ENCODE data around the gene CTXN1.

DNA sequence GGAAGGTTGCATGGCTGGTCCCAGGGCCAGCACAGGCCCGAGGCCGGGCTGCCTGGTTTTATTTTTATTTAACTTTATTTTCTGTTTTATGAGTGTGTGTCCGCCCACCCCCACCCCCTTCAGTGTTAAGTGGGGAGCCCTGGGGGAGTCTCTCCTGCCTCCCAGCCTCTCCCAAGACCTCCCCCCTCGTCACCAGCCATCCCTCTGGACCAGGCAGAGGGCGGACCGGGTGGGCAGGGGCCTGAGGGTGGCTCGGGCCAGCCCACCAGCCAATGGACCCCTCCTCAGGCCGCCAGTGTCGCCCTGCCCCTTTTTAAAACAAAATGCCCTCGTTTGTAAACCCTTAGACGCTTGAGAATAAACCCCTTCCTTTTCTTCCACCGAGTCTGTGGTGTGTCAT lies 11.8 kb downstream of the CTXN1 start:
- TF ChIP-seq, protein P1, sequence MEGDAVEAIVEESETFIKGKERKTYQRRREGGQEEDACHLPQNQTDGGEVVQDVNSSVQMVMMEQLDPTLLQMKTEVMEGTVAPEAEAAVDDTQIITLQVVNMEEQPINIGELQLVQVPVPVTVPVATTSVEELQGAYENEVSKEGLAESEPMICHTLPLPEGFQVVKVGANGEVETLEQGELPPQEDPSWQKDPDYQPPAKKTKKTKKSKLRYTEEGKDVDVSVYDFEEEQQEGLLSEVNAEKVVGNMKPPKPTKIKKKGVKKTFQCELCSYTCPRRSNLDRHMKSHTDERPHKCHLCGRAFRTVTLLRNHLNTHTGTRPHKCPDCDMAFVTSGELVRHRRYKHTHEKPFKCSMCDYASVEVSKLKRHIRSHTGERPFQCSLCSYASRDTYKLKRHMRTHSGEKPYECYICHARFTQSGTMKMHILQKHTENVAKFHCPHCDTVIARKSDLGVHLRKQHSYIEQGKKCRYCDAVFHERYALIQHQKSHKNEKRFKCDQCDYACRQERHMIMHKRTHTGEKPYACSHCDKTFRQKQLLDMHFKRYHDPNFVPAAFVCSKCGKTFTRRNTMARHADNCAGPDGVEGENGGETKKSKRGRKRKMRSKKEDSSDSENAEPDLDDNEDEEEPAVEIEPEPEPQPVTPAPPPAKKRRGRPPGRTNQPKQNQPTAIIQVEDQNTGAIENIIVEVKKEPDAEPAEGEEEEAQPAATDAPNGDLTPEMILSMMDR (IDR thresholded peaks at IDR 0.05; ENCODE audit: low read depth, low read length): no peak
- TF ChIP-seq EZH2phosphoT487 (IDR thresholded peaks at IDR 0.05; ENCODE audit: low read depth): no peak

All from OCI-LY3 (cell line).